HG02588 (cell line): Measurements from ENCODE around the gene TECRL.

Experiments used
- ATAC-seq: cut with Tn5 transposase; IDR thresholded peaks from one replicate; pipeline ENCODE4 v1.9.1; 2021; ENCODE audit warnings: mild to moderate bottlenecking, moderate library complexity; ENCODE audit not compliant: unreplicated experiment

Gene TECRL

GRCh38 chr4:64409300-64409699 lies at the start of gene TECRL:
TSS of gene TECRL (minus strand) at chr4:64409450. CDS start at chr4:64409351, 99 bp downstream.
- ATAC-seq = no peak

- ATAC-seq = no peak
Measured at GRCh38 chr4:64432674-64433073, 23.4 kb upstream of the TECRL start.

DNA sequence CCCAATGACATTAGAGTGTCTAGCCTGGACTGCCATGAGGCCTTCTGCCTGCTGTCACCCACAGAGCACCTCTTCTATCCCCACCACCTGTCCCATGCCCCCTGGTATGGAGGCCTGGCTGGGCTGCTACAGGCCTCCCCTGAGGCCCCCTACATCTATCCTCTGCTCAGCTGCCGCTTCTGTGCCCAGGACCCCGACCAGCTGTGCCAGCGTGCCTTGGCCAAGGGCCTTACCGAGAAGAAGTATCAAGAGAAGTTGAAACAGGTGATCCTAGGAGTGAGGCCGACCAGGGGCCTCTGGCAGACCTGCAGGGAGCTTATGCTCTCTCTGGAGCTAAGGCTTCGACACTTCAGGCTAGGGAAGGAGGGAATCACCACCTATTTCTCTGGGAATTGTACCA lies 21.7 kb upstream of the TECRL start:
- ATAC-seq = no peak

DNA sequence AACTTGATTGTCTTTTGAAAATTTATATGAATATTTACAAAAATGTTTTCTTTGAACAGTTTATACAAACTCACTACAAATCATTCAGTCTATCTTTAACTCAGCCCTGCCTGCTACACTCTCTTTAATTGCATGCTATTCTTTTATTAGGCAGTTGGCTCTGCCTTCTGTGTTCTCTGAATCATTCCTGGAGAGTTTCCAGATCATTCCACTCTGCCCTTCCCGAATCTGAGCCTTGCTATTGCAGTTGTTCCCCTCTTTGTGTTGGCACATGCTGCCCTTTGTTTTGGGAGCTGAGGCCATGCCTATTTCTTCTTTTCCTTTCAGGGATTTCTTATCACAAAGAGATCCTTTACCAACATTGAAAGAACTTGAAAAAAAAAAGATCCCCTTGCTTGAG lies 8.7 kb upstream of the TECRL start:
- ATAC-seq = no peak

DNA sequence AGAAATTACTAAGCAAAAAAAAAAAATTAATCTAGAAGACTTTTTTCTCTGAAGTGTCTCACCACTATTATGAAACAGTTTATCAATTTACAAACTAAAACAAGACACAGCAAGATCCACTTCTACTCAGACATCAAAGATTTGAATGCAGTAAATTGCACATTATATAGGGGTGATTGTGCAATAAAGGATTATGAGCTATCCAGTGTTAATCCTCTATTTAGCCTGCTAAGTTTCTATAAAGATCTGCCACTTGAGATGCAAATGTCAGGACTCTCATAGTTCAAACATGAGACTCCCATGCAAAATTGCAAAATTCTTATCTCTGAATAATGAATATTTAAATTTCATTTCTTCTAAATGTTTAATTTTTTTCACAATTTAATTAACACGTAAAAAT lies 2.2 kb downstream of the TECRL start:
- ATAC-seq = no peak

GRCh38 chr4:64405761-64406160 lies 3.5 kb downstream of the TECRL start:
- no peak for ATAC-seq

- no peak for ATAC-seq
Measured at GRCh38 chr4:64402684-64403083, 6.6 kb downstream of the TECRL start.

DNA sequence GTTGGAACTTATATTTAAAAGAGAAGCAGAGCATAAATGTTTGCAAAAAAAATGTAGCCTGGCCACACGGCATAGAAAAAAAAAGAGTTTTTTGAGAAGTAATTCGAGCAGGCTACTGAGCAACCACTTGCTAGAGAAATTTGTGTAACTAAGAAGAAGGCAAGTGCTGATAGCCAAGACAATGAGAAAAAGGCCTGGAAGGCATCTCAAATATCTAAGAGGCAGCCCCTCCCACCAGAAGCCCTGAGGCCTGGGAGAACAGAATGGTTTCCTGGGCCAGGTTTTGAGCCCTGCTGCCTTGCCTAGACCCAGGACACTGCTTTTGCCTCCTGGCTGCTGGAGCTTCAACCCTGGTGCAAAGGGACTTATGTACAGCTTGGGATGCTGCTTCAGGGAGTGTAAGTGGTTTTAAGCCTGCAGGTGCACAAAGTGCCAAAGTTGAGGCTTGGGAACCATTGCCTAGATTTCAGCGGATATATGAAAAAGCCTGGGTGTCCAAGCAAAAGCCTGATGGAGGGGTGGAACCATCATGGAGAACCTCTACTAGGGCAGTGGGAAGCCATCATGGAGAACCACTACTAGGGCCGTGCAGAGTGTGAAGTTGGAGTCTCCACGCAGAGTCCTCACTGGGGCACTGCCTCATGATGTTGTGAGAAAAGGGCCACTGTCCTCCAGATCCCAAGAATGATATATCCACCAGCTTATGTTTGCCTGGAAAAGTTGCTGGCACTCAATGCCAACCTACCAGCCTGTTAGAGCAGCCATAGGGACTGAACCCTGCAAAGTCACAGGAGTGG lies 9.7 kb downstream of the TECRL start:
- ATAC-seq = no peak

GRCh38 chr4:64394469-64394868 lies 14.8 kb downstream of the TECRL start:
- ATAC-seq = no peak

DNA sequence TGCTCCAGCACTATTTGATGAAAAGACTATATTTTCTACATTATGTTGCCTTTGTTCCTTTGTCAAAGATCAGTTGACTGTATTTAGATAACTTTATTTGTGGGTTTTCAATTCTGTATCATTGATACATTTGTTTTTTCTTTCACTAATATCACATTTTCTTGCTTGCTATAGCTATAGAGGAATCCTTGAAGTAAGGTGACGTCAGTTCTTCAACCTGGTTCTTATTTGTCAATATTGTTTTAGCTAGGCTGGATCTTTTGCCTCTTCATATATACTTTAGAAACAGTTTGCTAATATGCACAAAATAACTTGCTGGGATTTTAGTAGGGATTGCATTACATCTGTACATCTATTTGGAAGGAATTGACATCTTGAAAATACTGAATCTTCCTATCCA lies 21.0 kb downstream of the TECRL start:
- ATAC-seq = no peak

- ATAC-seq = no peak
Measured at GRCh38 chr4:64385220-64385619, 24.0 kb downstream of the TECRL start.

- no peak for ATAC-seq
Measured at GRCh38 chr4:64384237-64385203, 24.7 kb downstream of the TECRL start.

DNA sequence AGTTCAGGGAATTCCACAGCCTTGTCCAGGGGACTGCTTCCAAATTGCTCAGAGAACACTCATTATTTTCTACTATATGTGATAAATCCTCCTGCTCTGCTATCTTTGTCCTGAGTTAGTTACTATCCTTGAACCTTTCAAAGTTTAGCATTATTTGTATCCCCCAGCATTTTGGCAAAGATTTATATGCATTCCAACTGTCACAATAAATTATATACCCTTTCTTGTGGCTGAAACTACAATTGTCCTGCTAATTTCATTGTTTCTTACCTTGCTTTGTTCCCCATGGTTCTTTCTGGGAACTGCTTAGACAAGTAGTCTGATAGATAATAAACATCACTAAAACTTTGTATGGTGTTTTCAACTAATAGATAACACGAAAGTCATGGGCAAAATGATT lies 40.5 kb downstream of the TECRL start:
- no peak for ATAC-seq

DNA sequence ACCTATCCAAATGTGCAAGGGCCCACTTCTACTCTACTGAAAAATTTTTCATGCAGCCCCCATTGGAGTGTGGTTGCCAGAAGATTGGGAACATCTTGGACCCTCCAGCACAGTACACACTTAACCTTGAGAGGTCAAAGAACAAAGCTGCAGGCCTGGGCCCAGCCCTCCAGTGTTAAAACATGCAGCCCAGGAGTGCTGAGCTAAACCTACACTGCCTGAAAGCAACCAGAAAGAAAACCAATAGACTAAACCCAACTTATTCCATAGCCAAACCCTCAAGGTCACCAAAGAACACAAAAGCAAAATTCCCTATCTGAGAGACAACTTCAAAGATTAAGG lies 47.9 kb downstream of the TECRL start:
- no peak for ATAC-seq

DNA sequence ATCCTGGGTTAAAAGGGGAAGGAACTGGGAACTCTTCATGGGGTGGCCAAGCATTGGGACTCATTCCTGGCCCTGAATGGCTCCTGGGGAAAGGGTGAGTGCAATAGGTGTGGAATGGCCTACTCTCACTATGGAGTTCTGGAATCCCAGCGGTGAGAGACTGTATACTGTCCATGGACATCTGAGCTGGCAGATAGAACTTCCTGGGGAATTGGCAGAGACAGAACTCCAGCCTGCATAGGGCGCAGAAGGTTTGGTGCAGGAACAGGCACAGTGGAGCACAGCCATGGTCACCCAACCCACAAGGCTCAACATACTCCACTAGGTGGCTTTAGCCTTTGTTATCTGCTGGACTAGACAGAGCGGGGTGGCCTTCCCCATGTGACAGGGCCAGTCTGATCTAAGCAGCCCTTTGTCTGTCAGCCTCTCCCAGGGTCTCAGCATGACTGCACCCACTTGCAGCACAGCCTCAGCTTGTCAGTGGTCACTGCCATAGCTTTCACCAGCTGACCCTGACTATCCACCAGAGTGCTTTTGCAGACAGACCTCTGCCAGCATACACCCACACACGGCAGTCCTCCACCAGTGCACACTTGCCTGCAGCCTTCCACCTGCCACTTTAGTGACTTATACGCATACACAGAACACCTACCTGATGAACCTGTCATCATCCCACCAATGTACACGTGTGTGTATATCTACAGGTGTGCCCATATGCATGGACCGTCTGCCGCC lies 48.4 kb downstream of the TECRL start:
- no peak for ATAC-seq

- no peak for ATAC-seq
Measured at GRCh38 chr4:64359489-64359888, 49.8 kb downstream of the TECRL start.

GRCh38 chr4:64353904-64354303 lies 55.3 kb downstream of the TECRL start:
- ATAC-seq = no peak

DNA sequence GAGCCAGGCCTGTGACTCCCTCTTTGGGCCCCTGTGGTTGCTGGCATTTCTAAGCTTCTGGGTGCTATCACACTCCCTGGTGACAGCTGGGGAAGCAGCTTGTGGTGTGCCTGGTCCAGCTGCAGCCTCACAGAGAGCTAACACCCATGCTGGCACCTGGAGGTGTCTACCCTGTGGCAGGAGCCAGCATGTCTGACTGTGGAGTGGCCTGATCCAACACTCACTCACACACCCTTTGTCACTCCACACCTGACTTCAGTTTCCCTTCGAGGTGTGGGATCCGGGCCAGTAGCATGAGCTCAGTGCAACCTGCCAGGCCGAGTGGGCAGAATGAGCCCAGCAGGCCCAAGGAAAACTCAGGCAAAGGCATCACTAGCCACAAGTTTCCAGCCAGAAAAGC lies 67.5 kb downstream of the TECRL start:
- no peak for ATAC-seq

DNA sequence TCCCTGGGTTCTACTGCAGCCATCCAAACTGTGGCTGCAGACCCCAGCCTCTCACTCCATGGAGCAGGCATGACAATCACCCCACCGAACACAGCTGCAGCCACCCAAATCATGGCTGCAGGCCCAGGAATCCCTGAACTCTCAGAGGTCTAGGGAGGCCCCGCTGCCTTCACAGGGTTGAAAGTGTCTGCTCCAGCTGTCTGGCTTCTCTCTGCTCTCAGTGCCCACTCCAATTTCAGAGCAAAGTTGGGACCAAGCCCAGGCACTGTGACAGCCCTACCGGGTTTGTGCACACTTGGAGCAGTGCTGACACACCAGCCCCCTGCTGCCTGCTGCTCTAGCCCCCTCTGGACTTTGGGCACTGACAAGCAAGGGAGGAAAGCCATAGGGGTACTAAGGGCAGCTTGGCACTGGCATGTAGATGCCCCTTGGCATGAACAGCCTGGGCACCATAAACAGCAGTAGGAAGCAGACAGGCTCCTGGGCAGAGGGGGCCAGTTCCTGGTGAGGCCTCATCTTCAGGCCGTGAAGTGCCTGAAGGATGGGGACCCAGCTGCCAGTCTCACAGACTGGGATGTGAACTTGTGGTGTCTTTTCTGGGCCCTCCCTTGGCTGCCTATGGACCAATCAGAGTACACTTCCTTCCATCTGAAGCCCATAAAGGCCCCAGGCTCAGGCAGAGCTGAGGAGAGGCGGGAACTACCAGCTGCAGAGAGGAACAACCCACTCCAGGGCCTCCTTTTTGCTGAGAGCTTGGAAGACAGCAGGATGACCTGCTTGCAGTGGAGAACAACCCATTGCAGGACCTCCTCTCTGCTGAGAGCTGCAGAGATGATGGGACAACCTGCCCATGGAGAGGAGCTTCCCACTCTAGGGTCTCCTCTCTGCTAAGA lies 68.8 kb downstream of the TECRL start:
- no peak for ATAC-seq

DNA sequence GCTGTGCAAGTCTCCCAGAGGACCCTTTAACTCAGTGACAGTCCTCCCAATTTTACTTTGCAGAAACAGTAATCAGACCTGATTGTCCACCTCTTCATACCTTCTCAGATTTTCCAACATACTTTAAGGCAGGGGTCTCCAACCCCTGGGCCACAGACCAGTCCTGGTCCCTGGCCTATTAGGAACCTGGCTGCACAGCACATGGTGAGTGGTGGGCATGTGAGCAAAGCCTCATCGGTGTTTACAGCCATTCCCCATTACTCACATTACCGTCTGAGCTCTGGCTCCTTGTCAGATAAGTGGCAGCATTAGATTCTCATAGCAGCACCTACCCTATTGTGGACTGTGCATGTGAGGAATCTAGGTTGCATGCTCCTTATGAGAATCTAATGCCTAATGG lies 74.3 kb downstream of the TECRL start:
- ATAC-seq = no peak
